ENCODE results near the gene PPIB.

GRCh38 chr15:64191971-64192830 is 29.4 kb upstream of the PPIB start:
- TF ChIP-seq CTCF (IDR thresholded peaks at IDR 0.05): no peak
- TF ChIP-seq POLR2A (IDR thresholded peaks at IDR 0.05): no peak

Measured in uterus (tissue), 2 donors.